Epidermal melanocyte (primary cell): ENCODE measurements around the gene KIAA1671.

Experiments
- DNase-seq: peaks from one replicate; pipeline ENCODE4 v3.0.0; 2011; ENCODE audit warnings: low spot score; ENCODE audit not compliant: insufficient read length

KIAA1671 gene

GRCh38 chr22:24952837-24953383, 394 bp downstream of the KIAA1671 start:
- peak; percentile 56 for DNase-seq

DNA sequence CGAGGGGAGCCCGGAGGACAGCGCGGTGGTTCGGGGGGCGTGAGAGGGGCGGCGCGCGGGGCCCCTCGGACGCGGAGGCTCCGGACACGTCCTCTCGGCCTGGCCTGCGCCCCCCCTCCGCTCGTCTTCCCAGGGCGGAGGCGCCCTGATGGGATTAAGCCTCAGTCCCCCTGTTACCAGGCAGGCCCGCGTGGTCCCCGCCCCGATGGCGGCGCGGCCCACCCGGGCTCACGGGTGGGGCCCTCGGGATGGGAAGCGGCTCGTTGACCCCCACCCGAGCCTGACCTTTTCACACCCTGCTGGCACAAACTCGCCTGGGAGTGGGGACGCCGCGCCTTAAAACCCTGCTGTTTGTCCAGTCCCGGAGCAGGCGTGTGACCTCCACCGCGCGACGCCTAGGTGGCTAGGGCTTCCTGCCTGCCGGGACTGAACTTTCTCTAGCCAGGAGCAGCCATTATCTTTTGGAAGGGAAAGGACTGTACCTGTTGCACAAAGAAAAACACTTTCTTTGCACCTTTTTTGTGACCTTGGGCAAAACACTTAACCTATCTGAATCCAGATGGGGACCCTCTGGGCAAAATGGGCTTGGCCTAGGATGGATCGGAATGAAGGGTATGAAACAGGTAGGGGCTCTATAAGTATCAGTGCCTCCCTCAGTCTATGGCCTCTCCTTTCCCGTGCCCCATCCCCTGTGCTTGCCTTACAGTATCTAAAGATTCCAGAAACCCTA, 1.0 kb downstream of the KIAA1671 start:
- no peak for DNase-seq

- DNase-seq, result no peak
Observed at GRCh38 chr22:24954114-24954463, 1.6 kb downstream of the KIAA1671 start.

DNA sequence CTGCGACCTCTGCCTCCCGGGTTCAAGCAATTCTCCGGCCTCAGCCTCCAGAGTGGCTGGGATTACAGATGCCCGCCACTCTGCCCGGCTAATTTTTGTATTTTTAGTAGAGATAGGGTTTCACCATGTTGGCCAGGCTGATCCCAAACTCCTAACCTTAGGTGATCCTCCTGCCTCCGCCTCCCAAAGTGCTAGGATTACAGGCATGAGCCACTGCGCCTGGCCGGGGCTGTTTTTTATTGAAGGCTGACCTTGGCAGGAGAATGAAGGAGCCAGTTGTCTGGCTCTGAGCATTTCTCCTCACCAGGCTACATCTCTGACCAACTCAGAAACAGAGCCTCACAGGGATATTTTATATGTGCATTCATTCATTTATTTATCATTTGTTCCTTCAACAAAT, 2.3 kb downstream of the KIAA1671 start:
- DNase-seq, result no peak

DNA sequence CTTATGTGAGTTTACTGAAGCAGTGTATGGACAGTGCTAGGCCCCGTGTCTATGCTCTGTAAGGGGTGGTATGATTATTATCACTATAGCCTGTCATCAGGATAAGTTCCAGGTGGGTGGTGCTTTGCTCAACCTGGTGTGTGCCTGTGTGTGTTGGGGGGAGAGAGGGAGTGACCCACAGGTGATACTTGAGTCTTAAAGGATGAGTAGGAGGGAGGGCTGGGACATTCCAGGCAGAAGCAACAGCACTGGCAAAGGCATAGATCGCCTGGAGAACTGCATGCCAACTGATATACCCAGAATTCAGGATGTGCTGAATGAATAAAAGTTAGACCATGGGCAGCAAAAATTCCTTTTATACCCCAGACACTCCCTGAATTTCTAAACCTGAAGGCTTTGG, 4.5 kb downstream of the KIAA1671 start:
- DNase-seq, result no peak

DNA sequence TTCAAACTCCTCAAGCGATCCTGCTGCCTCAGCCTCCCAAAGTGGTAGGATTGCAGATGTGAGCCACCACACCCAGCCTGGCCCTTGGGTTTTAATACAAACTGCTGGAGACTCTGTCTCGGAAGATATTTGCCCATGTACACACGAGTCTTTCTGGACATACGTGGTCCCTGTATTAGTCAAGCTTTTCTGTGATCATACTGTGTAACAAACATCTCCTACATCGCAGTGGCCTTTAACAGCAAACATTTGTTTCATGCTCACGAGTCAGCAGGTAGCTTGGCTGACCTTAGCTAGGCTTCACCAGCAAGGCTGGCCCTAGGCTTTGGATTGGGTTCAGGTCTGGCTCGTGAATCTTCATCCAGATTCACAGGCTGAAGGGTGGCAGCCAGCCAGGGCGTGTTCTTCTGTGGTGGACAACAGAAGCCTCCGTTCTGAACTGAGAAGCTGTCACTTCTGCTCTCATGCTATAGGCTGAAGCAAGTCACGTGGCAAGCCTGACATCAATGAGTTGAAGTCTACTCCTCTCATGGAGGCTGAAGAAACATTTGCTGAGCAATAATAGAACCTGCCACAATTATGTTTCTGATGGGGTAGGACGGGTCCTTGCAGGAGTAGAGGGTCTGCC, 8.8 kb downstream of the KIAA1671 start:
- DNase-seq, result no peak

DNA sequence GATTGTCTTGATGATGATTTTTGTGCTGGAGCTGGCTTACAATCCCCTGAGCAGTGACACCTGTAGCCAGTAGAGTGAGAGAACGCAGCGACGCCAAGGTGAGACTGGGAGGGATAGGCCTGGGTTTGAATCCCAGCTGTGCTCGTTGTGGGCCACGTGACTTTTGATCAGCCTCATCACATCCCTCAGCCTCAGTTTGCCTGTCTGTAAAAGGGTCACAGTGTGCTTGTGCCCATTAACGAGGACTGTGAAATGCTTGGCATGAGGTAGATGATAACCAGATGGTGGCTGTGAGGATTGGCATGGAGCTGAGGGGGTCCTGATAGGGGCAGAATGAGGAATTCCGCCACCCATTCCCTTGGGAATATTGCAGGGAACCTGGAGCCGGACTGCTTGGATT, 9.6 kb downstream of the KIAA1671 start:
- DNase-seq, result no peak

DNA sequence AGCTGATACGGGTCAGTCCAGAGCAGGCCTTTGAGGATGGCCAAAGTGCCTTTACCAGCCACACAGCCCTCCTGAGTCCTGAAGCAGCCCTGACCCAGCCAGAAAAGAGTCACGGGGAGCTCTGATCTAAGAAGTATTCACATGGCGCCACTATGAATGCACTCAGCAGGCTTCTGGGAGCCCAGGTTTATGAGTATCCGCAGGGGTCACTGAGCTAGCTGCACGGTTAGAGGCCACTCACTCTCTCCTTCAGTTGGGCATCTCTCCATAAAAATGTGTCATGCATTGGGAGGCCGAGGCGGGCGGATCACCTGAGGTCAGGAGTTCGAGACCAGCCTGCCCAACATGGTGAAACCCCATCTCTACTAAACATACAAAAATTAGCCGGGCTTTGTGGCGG, 10.3 kb downstream of the KIAA1671 start:
- DNase-seq, result no peak

- no peak for DNase-seq
Observed at GRCh38 chr22:24964441-24964840, 11.9 kb downstream of the KIAA1671 start.

DNA sequence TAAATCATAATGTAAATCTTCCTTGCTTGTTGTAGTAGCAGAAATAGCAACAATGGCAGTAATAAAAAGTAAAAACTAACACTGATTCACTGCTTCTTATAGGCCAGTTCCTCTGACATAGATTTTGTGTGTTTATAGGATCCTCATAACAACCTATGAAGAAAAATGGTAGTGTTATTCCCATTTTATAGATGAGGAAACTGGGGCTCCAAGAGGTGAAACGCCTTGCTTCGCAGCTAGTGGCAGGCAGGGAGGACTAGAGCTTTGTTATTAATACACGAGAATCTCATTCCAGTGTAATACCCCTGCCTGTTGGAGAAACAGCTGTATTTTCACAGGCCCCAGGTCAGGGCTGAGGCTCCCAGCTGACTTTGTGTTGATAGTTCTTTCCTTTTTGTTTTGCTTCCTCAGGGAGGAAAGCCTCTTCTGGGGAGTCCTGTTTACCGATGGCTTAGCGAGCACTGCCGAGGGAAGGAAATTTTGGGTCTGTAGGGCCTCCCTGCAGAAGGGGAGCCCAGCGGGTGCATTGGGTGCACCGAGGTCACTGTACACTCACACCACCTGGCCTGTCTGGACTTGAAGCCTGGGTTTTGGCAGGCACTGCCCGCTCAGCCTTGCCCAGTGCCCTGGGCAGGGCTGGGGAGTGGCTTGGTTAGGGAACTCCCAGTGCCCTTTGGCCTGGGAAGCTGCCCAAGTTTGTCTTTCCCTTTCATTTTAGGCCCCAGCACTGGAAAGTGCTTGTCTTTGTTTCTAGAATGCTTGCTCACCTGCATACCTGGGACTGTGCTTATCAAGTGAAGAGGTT, 13.5 kb downstream of the KIAA1671 start:
- DNase-seq, result no peak

GRCh38 chr22:24968066-24968561, 15.6 kb downstream of the KIAA1671 start:
- no peak for DNase-seq

DNA sequence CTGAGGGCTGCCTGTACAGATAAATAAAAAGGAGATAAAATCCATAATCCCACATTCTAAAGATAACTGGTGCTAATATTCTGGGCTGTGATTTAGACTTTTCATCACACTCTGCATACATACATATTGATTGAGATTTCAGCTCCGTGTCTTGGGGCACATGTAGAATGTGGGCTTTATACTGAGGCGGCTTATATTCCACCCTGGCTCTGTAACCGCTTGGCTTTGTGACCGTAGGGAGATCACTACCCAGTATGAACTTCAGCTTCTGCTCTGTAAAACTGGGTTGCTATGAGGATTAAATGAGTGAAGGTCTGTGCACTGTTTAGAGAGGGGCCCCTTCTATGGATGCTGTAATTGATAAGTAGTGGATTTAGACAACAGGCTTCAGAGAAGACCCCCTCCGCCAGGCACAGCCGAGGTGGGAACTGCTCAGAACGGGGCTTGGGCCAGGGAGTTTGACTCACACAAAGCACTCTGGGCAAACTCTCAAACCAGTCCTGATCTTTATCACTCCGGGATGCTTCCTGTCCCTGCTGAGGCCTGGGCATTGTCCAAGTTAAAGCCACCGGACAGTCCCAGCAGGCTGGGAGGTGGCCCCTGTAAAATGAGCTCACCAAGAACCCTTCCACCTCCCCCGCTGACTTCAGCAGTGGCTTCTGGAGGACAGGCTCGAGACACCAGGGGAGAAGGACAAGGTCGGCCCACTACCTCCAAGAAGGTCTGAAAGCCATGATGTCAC, 17.2 kb downstream of the KIAA1671 start:
- DNase-seq, result no peak

- DNase-seq, result no peak
Observed at GRCh38 chr22:24972369-24972768, 19.9 kb downstream of the KIAA1671 start.

GRCh38 chr22:24973872-24974271, 21.4 kb downstream of the KIAA1671 start:
- no peak for DNase-seq

GRCh38 chr22:24975125-24975640, 22.7 kb downstream of the KIAA1671 start:
- DNase-seq, result no peak

DNA sequence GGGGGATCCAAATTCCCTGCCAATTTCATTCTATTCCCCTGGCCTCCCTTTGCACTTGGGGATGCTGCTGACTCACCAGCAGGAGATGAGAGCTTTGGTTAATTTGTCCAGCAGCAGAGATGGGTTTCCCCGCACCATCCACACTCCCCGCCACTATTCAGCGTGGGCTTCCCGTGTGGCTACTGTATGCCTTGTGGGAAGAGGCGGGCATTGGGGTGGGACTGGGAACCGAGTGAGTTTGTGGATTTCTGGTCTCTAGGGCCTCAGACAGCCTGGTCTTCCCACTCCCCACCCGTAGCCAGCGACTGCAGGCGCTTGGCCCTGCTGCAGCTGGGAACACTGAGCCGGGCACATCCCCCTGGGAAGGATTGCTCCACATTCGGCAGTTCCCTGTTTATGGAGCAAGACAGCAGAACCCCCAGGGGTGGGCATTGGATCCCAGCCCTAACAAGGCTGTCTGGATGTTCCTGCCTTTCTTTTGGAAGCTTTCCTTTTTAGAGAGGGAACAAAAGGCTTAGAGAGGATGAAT, 23.4 kb downstream of the KIAA1671 start:
- no peak for DNase-seq

DNA sequence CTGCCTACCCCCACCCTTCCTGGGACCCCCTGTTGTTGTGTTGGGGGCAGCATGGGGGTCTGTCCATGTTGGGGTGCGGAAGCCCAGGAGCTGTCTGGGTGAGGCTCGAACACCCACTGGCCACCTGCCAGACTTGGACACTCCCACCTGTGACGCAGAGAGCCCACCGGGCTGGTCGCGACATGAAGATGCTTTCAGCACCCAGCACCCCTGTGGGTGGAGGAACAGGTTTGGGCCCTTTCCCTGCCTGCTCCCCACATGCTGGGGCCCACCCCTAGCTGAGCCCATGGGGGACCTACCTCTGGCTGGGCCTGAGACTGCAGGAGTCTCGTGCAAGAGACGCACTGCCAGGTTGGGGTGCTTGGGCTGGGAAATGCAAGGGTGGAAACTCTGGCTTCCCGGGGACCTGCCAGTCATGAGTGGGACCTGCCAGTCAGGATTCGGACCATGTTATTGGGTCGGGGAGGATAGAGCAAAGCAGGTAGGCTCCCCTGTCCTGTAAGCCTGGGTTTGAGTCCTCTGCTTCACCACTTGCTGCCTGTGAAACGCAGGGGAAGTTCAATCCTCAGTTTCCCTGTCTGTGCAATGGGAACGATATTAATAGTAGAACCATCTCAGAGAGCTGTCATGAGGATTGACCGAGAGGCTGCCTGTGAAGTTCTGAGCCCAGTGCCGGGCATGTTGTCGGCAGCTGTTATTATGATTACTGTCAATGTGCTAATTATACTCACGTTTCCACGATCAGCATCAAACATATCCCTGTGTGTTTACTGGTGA, 24.1 kb downstream of the KIAA1671 start:
- no peak for DNase-seq

DNA sequence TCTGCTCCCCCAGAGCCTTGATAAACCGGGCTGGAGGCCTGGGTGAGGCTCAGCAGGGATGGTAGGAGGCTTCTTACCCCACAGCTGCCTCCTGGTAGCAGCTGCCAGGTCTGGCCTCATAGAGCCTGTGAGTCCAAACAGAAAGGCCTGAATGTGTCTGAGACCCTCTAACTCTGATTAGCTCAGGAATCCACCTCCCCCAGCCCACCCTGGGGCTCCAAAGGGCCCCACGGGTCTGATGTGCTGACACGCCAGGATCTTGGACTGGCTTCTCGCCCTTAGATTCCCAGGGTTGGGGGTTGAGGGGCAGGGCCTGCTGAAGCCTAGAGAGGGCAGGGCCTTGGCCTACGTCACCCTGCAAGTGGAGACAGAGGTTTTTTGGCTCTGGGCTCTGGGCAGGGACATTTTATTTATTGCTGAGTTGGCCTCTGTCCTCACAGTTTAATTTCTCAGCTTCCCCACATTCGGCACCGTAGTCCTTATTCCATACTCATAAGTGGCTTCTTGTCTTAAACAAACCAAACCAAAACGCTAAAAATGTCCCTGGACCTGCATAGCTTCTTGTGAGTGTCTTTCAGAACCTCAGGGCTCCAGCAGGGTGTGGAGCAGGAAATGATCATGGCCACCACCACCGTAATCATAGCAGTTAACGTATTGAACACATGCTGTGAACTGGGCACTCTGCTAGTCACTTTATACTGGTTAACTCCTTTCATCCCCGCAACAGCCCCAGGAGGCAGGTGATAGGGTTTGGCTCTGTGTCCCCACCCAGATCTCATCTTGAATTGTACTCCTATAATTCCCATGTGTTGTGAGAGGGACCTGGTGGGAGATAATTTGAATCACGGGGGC, 25.1 kb downstream of the KIAA1671 start:
- no peak for DNase-seq

- no peak for DNase-seq
Observed at GRCh38 chr22:24978308-24978707, 25.8 kb downstream of the KIAA1671 start.
